ENCODE measurements around the gene TCP1.
"Not testable (repeated sequence)": the region's sequence is repeated elsewhere in the genome, so short reads cannot be mapped to it uniquely, and the experiment has no call there.

TCP1 gene

DNA sequence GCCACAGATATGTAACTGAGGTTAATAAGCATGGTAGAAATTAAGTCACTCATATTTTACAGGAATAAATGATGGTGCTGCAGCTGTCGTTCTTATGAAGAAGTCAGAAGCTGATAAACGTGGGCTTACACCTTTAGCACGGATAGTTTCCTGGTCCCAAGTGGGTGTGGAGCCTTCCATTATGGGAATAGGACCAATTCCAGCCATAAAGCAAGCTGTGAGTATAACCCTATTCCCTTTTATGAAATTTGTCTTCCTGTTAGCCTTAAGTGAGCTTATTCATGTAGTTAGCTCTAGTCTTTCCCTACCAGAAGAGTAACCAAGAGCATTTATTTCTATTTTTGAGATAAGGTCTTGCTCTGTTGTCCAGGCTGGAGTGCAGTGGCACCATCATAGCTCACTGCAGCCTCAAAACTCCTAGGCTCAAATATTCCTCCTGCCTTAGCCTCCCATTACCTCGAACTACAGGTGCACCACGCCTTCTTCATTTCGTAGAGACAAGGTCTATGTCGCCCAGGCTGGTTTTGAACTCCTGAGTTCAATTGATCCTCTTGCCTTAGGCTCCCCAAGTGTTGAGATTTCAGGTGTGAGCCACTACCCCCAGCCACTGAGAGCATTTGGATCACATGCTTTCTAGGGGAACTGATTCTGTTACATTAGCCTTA lies 12.0 kb downstream of the TCP1 start:
- no peak for DNase-seq (ENCODE audit: low spot score)

DNA sequence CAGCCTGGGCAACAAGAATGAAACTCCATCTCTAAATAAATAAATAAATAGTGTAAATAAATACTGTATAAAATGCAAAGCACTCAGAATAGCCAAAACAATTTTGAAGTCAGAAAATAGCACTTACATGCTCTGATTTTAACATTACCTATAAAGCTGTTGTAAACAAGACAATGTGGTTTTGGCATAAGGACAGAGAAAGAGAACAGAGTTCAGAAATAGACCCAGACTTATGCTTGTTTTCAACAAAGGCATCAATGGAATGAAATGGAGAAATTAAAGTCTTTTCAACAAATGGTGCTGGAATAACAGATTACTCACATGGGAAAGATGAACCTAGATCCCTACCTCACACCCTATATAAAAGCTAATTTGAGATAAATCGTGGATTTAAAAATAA lies 17.2 kb downstream of the TCP1 start:
- DNase-seq (ENCODE audit: low spot score) = no peak

DNA sequence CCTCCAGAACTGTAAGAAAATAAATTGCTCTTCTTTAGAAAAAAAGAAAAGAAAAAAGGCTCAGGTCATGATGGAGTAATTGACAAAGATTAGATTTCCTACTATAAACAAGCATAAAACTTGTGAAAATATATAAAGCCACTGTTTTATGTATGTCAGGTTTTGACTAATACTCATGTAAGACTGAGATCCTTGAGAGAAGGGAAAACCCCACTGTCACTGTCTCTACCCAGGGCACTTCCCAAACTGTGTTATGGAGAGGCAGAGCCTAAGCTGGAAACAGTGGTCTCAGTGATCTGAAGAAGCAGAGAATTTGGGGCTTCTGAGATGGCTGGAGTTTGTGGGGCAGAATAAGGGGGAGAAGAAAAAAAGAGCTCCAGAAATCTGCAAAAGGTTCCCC lies 19.9 kb downstream of the TCP1 start:
- no peak for DNase-seq (ENCODE audit: low spot score)

DNA sequence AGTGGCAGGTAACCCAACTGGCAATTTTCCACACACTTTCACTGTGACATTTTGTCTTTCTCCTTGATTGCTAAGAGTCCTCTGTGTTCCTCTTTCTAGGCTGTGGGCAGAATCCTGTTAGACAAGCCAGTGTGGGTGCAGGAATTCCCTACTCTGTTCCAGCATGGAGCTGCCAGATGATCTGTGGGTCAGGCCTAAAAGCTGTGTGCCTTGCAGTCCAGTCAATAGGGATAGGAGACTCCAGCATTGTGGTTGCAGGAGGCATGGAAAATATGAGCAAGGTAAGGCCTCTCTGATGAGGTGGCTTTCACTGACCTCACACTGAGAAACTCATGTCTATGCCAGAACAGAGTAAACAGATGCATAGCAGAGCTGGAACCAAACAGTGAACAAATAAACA lies 22.5 kb downstream of the TCP1 start:
- DNase-seq (ENCODE audit: low spot score) = no peak

DNA sequence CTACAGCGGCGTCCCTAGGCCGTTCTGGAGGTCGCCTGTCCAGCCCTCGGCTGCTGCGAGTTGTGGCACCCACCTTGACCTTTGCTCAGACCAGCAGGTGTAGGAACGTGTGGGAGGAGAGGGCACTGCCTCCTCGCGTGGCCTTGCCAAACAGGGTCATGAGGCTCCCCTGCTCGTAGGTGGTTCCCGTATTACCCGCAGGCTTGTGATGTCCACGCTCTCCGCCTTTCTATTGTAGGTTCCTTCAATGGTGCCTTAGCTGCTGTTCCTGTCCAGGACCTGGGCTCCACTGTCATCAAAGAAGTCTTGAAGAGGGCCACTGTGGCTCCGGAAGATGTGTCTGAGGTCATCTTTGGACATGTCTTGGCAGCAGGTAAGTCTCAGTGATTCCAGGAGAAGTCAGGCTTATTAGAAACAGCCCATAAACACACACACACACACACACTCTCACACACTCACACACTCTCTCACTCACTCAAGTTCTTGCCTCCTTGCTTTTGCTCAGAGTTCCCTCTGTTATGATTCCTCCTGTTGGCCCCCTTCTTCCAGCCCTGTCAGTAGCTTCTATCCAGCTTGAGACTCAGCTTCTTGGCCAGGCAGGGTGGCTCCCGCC lies 26.6 kb downstream of the TCP1 start:
- peak; percentile 27 for DNase-seq (ENCODE audit: low spot score)

DNA sequence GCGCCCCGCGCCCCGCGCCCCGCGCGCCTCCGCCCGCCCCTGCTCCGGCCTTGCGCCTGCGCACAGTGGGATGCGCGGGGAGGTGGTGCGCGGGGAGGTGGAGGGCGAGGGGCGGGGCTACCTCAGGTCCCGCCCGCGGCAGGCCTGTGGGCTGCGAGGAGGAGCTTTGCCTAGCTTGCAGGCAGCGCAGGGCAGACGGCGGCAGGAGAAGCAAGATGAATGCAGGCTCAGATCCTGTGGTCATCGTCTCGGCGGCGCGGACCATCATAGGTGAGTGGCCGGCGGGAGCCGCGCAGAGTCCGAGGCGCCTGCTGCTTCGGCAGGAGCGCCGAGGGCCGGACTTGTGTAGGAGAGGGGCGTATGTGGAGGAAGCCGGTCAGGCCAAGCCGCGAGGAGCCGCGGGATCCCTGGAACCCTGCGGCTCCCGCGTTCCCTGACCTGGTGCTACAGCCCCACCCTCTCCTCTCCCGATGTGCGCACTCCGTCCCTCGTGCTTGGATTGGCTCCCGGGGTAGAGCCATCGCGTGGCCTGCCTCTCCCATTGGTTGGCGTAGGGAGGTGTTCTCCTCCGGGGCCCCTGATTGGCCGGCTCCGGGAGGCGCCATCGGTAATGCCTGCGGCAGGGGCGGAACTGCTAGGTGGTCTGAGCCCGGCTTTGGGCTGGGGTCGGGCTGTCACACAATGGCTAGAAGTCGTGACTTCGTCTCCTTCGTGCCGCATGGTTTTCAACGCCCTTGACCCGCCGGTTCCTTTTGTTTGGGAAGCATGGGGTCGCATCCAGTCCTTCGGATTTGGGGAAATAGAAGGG lies 27.3 kb downstream of the TCP1 start, which contains the start of gene ACAT2:
Gene ACAT2, plus strand, starts transcription at position 173 of the 808 bp plus-strand sequence. Its CDS starts 43 bp downstream, at position 216.
- peak; percentile 99 for DNase-seq (ENCODE audit: low spot score)

DNA sequence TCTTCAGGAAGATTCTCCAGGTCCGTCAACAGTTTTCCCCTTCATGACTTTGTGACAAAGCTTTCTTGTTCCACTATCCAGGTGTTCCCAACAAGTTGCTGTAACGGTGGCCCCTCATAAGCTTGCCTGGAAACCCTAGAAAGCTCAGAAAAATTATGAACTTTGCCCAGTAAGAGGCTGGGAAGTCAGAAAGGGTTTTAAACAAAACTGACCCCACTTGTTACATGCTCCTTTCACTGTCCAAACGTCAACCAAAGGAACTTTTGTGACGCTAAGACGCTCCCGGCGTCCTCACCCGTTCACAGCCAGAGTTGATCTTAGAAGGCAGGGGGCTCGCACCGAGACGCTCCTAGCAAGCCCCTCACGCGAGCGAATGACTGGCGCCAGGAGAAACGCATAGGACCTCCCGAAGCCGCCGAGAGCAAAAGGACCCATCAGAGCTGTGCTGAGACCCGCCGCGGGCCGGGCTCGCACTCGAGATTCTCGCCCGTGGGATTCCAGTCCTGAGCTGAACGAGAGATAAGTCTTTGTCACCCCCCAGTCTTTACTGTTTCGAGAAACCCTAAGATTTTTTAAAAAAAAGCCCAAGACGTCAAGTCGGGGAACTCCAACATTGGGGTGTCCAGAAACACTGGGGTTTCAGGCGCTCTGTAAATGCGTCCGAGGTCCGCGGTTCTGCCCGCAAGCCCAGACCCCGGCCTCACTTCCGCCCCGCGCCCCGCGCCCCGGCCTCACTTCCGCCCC lies 28.1 kb downstream of the TCP1 start:
- DNase-seq (ENCODE audit: low spot score) = peak; percentile 24

DNA sequence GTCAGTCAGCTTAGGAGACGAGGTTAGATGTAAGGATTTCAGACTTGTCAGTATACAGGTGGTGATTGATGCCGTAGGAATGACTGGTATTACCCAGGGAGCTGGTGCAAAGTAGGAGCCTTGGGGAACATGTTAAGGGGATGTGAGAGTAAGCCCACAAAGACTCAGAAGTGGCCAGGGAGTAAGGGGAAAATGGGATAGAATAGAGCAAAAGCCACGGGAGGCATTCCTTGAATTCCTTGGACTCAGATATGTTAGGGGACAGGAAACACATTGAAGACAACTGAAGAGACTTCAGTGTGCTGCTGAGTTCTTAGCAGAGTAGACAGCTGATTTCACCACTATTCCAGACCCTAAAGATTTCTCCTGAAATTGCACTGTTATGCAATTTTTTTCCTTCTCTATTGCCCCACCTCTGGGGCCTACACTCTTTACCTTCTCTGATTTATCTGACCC lies 28.8 kb downstream of the TCP1 start:
- DNase-seq (ENCODE audit: low spot score) = peak; percentile 17

DNA sequence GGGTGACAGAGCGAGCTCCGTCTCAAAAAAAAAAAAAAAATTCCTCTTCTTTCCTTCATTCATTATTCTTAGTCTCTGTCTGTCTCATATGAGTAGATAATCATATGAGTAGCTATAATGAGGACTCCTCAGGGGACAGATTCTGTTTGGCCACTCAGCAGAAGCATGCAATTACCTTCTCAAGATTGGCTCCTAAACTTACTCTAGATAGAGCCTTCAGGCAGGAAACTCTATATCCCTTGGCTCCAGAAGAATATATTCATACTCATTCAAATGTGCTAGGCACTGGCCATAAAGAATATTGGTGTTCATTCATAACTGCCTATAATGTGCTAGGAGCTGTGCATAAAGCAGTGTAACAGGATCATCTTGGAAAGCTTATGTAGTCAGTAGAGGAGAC lies 29.8 kb downstream of the TCP1 start:
- DNase-seq (ENCODE audit: low spot score) = no peak

DNA sequence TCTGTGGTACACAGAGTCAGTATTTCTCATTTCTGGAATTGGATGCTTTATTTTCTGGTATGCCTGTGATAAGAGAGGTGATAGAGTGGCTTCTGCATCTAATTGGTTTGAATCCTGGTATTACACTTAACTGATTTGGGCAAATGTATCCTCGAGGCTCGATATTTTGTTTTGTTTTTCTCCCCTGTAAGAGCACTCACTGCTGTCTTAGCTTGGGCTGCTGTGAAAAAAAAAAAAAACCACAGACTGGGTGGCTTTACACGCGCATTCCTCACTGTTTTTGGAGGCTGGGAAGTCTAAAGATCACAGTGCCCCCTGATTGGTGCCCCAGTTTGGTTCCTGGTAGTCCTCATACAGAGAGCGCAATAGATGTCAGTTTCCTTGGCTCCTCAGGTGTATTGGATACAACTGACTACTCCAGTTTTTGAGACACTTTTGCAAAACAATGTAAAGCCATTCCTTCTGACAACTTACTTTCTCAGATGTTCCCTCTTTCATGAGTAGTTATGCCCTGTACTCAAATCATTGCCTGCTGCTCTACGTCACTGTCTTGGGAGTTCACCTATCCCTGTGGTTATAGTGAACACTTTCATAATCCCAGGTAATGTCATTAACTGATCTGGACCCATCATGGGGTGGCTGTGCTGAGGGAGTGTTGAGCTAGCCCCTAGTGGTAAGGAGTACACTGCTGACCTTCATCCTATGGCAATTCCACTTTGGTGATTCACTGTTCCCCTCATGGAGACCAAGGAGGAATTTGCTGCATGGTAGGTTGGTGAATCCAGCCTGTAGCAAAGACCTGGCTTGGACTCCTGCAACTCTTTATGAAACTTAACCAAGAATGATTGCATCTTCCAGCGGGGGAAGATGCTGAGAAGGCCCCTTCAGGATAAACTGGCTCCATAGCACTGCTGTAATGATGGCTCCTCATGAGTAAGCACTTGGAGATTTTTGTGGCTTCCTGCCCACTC lies 31.1 kb downstream of the TCP1 start:
- peak; percentile 39 for DNase-seq (ENCODE audit: low spot score)

DNA sequence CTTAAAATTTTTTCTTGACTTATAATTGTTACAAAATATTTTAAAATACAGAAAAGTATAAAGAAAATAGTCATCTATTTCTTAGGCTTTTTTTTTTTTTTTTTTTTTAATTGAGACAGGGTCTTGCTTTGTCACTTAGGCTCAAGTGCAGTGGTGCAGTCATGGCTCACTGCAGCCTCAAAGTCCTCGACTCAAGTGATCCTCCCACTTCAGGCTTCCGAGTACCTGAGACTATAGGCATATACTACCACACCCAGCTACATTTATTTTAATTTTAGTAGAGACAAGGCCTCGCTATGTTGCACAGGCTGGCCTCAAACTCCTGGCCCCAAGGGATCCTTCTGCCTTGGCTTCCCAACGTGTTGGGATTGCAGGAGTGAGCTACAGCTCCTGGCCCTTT lies 32.9 kb downstream of the TCP1 start:
- DNase-seq (ENCODE audit: low spot score) = no peak

DNA sequence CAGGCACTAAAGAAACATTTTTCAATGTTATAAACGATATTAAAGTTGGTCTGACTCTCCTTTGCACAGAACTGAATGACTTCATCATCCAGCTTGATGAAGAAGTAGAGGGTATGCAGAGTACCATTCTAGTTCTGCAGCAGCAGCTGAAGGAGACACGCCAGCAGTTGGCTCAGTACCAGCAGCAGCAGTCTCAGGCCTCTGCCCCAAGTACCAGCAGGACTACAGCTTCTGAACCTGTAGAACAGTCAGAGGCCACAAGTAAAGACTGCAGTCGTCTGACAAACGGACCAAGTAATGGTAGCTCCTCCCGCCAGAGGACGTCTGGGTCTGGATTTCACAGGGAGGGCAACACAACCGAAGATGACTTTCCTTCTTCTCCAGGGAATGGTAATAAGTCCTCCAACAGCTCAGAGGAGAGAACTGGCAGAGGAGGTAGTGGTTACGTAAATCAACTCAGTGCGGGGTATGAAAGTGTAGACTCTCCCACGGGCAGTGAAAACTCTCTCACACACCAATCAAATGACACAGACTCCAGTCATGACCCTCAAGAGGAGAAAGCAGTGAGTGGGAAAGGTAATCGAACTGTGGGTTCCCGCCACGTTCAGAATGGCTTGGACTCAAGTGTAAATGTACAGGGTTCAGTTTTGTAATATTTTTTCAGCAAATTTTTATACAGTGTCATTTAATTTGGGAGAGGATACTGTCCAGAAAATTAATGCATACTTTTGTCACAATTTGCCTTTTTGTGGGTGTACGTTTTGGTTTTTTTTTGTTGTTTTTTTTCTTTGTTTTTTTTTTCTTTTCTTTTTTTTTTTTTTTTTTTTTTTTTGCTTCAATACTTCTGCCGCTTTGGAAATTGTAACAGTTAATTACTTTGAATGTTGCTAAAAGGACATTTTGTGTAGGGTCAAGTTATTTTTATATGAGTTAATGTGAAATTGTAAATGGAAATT lies 34.2 kb downstream of the TCP1 start:
- no peak for DNase-seq (ENCODE audit: low spot score)

DNA sequence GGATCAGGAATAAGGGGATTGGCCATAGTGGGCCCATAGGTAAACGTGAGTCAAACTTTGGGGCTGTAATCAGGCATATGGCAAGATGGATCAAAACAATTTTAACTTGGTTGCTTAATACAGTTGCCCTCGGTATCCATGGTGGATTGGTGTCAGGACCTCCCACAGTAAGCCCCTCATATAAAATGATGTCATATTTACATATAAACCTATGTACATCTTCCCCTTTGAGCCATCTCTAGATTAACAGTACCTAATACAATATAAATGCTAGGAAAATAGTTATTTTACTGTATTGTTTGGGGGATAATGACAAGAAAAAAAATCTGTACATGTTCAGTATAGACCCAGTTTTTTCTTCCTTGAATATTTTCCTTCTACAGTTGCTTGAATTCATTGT lies 35.0 kb downstream of the TCP1 start:
- no peak for DNase-seq (ENCODE audit: low spot score)

DNA sequence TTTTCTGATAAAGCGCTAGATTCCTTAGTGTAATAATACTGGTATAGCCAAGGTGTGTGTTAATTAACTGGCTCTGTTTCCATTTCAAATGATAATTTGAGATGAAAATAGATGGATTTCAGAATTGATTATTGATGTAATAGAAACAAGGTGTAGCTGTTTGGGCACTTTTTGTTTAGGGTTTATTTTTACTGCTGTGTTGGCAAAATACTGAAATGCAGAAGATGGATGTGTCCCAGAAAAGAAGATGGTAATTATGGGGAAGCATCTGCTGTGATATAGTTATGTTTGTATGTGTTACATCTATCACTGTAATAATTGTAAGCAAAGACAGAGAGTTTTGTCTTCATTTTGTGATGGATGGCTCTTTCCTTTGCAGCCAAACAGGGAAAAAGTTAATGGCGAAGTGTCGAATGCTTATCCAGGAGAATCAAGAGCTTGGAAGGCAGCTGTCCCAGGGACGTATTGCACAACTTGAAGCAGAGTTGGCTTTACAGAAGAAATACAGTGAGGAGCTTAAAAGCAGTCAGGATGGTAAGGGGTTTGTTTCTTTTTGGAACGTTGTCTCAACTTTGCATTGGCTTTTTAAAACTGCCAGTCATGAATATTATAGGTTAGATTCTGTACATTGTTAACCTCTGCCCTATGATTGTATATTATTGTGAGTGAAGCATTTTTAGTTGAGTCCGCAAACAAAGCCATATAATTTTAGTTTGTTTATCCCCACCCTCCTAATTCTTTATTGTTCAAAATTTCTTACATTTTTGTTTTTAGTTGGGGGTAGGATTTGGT lies 36.1 kb downstream of the TCP1 start:
- no peak for DNase-seq (ENCODE audit: low spot score)

DNA sequence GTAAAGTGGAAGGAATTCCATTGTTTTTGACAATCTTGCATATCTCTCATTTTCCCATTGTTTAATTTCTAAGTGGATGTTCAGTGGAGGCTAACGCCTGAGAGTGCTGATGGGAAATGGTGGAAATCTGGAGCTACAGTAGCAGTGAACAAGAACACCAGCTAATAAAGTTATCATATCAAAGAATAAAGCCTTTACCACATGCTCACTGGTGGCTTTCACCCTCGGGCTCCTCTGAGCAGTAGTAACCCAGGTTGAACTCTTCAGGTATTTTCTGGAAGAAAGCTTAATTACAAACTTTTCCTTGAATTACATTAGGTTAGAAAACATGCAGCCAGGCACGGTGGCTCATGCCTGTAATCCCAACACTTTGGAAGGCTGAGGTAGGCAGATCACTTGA lies 38.0 kb downstream of the TCP1 start:
- DNase-seq (ENCODE audit: low spot score) = no peak

DNA sequence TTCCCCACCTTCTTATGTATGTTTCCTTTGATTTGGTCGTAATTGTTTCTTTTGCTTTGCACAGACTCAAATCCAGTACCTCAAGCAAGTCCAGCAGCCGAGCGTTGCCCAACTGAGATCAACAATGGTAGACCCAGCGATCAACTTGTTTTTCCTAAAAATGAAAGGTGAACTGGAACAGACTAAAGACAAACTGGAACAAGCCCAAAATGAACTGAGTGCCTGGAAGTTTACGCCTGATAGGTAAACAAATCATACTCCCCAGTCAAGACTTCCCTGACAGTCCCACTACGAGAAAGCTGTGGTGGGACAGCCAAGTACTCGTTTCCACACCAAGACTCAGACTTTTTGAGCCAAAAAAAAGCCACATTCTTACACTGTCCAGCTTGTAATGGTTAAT lies 41.3 kb downstream of the TCP1 start:
- DNase-seq (ENCODE audit: low spot score) = not testable (repeated sequence)

DNA sequence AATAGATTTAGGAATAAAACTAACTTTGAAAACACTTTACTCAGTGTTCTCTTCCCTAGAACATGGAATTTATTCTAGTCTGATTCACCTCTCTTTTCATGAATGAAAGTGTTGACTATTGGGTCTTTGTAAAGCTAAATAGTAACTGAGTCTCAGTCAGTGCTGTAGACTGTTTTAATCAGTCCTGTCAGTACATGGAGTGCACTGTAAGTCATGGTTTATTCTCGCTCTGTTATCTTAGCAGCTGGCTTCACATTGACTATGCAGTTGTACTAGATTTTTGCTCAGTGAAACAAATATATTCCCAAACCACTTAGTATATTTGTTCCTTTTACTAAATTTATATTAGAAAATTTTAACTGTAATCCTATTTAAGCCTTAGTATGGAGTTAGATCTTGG lies 42.6 kb downstream of the TCP1 start:
- no peak for DNase-seq (ENCODE audit: low spot score)

DNA sequence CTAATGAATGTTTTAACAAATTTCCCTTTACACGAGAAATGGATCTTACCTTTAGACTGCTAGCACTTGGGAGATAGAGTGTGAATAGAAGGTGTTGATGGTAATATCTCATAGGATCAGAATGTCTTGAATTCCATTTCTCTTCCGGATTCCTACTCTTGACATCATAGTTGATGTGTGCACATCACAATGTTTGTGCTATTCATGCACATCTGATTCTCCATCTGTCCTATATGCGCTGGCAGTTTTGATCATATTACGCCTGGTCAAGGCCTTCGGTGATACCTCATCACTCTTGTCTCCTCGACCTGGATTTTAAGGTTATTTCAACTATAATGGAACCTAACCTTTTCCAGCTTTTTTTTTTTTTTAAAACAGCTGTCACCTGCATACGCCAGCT lies 44.3 kb downstream of the TCP1 start:
- DNase-seq (ENCODE audit: low spot score) = no peak

DNA sequence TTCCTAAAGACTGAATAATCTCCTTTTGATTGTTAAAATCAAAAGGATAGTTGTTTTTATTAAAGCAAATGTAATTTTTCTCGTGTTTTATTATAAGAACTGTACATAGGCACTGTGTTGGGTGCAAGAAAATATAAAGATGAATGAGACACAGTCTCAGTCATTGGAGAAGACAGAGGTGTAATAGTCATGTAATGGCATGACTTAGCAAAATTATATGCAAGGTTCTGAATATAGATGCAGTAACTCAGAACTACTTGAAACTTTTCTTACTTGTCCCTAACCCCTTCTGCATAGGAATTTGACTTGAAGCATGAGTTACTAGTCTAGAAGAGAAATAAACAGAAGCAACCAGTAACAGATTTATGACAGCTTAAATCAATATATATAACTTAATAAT lies 47.2 kb downstream of the TCP1 start:
- DNase-seq (ENCODE audit: low spot score) = no peak

All from HuH-7 (cell line).